Activated T-cell treated with anti-CD3 and anti-CD28 coated beads for 4 hours (primary cell): ENCODE data around the gene GNG4.
A peak's percentile ranks its signal among the peaks of the same experiment; 100 is the strongest.

Experiments
- DNase-seq: peaks from one replicate; pipeline ENCODE4 v3.0.0-alpha.2; 2020

The GNG4 gene

GRCh38 chr1:235649368-235650163 lies at the start of gene GNG4:
Gene GNG4, minus strand, starts transcription at chr1:235649784. Its CDS starts 65,946 bp downstream, at chr1:235583838.
- DNase-seq, result peak; percentile 36

GRCh38 chr1:235697508-235697907 lies 47.9 kb upstream of the GNG4 start:
- no peak for DNase-seq

GRCh38 chr1:235689356-235689755 lies 39.8 kb upstream of the GNG4 start:
- no peak for DNase-seq

- DNase-seq, result no peak
Measured at GRCh38 chr1:235688096-235688495, 38.5 kb upstream of the GNG4 start.

GRCh38 chr1:235683653-235684052 lies 34.1 kb upstream of the GNG4 start:
- no peak for DNase-seq

- DNase-seq, result no peak
Measured at GRCh38 chr1:235682216-235682615, 32.6 kb upstream of the GNG4 start.

- DNase-seq, result no peak
Measured at GRCh38 chr1:235679644-235680043, 30.1 kb upstream of the GNG4 start.

- no peak for DNase-seq
Measured at GRCh38 chr1:235679005-235679404, 29.4 kb upstream of the GNG4 start.

- no peak for DNase-seq
Measured at GRCh38 chr1:235675152-235675890, 25.7 kb upstream of the GNG4 start.

GRCh38 chr1:235673981-235674380 lies 24.4 kb upstream of the GNG4 start:
- DNase-seq, result no peak

- no peak for DNase-seq
Measured at GRCh38 chr1:235671992-235672391, 22.4 kb upstream of the GNG4 start.

GRCh38 chr1:235670157-235670776 lies 20.7 kb upstream of the GNG4 start:
- no peak for DNase-seq

GRCh38 chr1:235669277-235669676 lies 19.7 kb upstream of the GNG4 start:
- no peak for DNase-seq

- DNase-seq, result no peak
Measured at GRCh38 chr1:235663628-235664027, 14.0 kb upstream of the GNG4 start.

GRCh38 chr1:235661568-235661967 lies 12.0 kb upstream of the GNG4 start:
- DNase-seq, result no peak

- DNase-seq, result no peak
Measured at GRCh38 chr1:235659186-235659771, 9.7 kb upstream of the GNG4 start.

GRCh38 chr1:235657747-235658526 lies 8.4 kb upstream of the GNG4 start:
- DNase-seq, result no peak

GRCh38 chr1:235657269-235657668 lies 7.7 kb upstream of the GNG4 start:
- no peak for DNase-seq

- DNase-seq, result no peak
Measured at GRCh38 chr1:235652364-235652763, 2.8 kb upstream of the GNG4 start.

GRCh38 chr1:235651170-235651806 lies 1.7 kb upstream of the GNG4 start:
- no peak for DNase-seq

- no peak for DNase-seq
Measured at GRCh38 chr1:235650341-235651169, 971 bp upstream of the GNG4 start.
